ENCODE data around the gene GTPBP4.

- TF ChIP-seq CTCF (conservative IDR thresholded peaks at IDR 0.05; ENCODE audit: low read depth, low read length) (no peak), EZH2 (IDR thresholded peaks at IDR 0.05; ENCODE audit: borderline replicate concordance, low read depth, low read length, poor library complexity, severe bottlenecking) (no peak)
Observed at GRCh38 chr10:945778-946177, 42.5 kb upstream of the GTPBP4 start.
